Suppressor macrophage treated with lipopolysaccharide for 1 hour (primary cell): ENCODE measurements around the gene EXOC4.
A peak's percentile ranks its signal among the peaks of the same experiment; 100 is the strongest.

Experiments used
- DNase-seq, 3 donors: peaks; one replicate each; pipeline ENCODE4 v3.0.0-alpha.2; 2020 to 2022

Gene EXOC4

DNA sequence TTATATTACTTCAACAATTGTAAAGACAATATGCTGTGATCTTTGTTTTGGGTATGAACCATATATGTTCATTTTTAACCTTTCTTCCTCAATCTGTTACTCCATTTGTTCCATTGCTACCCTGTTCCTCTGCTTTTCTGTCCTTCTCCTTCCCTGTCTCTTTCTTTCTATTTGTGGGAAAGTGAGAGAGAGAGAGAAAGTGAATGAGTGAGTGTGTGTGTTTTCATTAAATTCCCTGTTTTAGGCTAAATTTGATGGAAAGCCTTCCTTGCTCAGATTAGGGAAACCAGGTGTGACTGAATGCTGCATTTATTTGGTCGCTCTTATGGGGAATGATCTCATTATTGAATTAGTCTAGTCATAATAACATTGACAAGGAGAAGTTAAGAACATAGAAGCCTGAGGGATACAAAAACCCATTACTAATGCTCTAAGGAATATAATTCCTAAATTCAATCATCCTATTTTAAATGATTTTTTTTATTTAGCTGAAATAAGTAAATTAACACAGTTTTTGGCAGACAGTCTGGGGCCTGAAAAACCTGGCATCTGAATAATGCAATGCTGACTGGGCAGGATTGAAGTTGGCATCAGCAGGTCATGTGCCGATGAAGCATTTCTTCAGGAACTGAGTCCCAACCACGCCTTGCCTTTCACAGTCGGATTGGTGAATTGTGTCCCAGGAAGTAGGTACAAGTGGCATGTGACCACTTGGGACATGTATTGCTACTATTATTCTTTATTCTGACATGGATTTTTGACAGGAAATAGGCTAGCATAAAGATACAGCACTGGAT, 756.6 kb downstream of the EXOC4 start:
- peak; percentile 15 to 48 (median 25) for DNase-seq

- no peak for DNase-seq
Measured at GRCh38 chr7:134013249-134013648, 760.4 kb downstream of the EXOC4 start.

- DNase-seq, result no peak
Measured at GRCh38 chr7:134014935-134015334, 762.1 kb downstream of the EXOC4 start.

DNA sequence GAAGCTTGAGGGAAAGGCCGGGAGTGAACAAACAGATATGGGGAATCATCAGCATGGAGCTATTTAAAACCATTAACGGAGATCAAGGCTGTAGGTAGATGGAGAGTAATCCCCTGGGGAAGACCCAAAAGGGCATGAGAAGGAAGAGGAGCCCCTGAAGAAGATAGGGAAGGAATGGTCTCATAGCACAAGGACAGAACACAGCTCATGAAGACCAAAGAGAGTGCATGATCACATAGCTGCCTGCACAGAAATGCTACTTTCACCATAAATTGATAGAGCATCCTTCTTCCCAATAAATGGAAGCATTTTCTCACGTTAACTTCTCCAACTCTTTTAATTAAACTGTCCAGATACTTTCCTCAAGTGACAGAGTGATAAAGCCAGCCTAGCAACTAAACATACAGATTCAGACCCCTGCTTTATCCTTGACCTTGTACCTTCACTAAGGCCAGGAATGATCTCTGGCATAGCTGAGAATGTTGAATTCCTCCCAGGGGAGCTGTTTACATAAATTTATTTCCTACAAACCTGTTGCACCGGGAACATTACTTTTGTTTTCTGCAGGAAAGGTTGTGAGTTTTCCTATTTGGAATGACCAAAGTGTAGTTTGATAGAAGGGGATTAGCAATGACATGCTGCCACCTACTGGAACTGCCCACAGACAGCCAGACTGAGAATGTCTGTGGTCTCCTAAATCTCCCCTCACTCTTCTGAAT, 763.5 kb downstream of the EXOC4 start:
- peak in 1 of 3 donors; percentile 17 for DNase-seq

DNA sequence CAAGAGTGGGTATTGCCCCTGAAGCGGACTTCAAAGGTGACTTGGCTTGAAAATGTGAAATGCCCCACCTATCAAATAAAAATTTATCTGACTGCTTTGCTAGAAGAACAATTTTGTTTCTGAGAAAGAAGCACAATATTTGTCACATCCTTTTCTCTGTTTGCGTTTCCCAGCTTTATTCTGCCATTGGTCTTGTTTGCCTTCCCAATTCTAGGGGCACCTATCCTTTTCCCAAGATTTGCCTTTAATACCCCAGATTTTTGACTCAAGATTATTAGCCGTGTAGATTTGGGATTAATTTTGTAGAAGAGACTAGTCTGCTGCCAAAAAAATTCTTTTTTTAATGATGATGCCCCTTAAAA, 764.0 kb downstream of the EXOC4 start:
- DNase-seq, result no peak

DNA sequence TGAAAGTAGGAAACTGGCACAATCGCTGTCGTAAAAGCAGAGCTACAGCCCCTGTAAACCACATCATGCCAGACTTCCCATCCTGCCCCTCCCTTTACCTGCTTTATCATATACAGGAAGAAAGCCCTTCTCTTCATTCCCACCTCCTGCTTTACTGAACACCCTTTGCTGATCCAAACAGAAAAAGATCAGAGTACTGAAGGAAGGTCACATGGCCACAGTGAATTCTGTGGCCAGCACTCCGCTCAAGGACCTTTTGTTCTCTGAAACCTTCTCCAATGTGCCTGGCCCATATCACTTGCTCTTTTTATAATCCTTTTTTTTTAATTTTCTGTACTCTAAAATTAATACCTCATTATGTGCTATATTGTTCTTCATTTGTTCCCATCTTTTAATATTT, 765.4 kb downstream of the EXOC4 start:
- no peak for DNase-seq

- DNase-seq, result no peak
Measured at GRCh38 chr7:134019251-134019650, 766.4 kb downstream of the EXOC4 start.

- DNase-seq, result no peak
Measured at GRCh38 chr7:134021836-134022235, 769.0 kb downstream of the EXOC4 start.

DNA sequence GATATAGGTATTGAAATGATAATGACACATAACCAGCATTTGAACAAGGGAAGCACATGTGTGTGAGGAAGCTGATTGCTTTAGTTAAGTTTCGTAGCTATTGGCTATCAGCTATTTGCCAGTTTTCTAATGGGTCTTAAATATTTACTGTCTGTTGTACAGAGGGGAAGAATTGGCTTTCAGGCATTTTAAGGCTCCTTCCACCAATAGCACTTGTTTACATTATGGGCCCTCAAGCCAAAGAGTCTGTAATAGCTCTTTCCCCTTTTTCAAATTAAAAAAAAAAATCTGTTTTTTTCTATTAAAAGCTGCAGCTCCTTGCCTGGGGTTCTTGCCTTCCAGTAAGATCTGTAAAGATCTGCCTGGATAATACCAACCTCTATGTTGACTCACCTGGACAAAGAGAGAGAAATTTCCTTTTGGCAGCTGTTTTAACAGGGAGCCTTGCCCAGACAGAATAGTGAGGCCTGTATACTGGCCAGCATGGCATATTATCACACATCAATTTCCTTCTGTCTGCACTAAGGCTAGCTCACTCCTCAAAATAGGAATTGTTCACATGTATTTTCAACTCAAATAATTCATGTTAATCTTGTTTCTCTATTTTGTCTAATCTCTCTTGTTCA, 769.5 kb downstream of the EXOC4 start:
- no peak for DNase-seq

GRCh38 chr7:134024739-134025138, 771.9 kb downstream of the EXOC4 start:
- DNase-seq, result no peak

- DNase-seq, result no peak
Measured at GRCh38 chr7:134028853-134029252, 776.0 kb downstream of the EXOC4 start.

GRCh38 chr7:134029743-134030142, 776.9 kb downstream of the EXOC4 start:
- no peak for DNase-seq

DNA sequence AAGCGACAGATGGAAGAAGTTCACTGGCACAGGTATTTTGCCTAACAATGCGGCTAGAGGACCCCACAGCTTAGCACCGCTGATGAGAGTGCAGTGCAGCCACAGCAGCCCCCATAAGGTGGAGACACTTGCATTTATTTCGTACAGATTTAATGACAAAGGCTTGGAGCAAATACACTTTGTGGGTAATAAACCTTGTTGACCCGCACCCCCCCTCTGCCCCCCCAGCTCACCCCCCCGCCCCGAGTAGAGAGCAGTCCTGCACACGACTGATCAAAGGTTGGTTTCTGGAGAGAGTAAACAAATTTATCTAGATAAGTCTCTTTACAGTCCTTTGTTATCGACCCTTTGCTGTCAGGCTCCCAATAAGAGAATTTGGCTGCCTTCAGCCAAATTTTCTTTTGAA, 777.6 kb downstream of the EXOC4 start:
- no peak for DNase-seq

DNA sequence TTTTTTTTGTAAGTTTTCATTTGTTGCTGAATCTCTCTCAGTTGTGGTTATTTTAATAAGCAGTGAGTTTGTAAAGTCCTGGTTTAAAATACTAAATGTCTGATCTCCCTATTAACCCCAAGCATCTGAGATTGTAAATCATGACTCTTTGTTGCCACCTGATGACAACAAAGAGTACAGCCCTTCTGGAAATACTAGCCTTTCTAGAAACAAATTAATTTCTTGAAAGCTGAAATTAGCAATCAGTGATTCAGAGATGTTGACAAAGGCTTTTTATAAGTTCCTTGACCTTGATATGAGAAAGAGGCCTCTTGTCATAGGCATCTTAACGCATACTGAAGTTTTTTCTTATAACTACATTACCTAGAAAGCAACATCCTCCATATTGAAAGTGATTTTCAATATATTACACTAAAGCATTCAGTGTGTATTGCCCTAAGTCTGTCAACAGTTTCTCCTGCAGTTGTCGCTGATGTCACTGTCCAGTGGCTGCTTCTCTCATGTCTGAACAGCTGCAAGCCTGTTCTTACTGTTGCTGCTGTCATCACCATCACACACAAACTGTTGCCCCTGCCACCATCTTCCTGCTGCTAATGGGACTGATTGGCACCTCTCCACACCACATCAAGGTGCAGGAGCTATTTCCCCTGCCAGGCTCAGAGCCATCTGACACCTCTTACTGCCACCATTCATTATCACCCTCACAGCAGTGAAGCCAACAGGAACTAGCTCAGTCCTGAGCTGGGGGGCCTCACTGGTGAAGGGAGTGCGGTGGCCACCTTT, 779.1 kb downstream of the EXOC4 start:
- no peak for DNase-seq

- no peak for DNase-seq
Measured at GRCh38 chr7:134034652-134035051, 781.8 kb downstream of the EXOC4 start.

DNA sequence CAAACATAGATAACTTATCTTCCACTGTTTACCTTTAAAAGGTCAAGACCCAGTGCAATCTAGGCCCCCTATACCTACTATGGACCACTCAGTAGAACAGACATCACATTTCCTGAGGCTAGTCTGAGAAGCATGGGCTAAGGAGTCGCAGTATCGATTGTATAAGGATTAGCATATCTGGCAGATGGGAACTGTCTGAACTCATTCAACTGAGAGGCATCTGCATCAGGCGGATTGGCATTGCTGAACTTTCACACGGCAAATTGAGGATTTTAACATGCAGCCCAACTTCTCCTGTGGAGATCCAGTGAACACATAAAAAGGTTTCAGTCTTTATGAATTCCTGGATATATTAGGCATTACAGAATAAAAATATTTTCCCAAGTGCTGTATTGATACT, 785.1 kb downstream of the EXOC4 start:
- DNase-seq, result no peak

DNA sequence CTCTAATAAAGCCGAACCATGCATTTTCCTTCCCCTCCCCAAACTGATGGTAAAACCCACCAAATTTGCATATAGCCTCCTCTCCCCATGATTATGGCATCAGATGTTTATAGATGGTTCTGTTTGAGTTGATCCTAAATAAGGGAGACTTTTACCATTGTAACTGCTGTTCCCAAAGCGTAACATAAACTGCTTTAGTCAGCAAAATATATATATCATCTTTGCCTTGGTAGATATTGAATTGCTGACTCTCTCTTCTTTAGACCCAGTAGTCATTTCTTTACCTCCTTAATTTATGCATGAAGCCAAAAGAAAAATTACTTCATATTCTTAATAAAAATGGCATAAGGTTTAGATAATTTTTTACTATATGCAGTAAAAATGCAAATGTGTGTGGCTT, 788.1 kb downstream of the EXOC4 start:
- no peak for DNase-seq

- no peak for DNase-seq
Measured at GRCh38 chr7:134041477-134041876, 788.6 kb downstream of the EXOC4 start.

- peak in 1 of 3 donors; percentile 40 for DNase-seq
Measured at GRCh38 chr7:134042307-134042706, 789.4 kb downstream of the EXOC4 start.

DNA sequence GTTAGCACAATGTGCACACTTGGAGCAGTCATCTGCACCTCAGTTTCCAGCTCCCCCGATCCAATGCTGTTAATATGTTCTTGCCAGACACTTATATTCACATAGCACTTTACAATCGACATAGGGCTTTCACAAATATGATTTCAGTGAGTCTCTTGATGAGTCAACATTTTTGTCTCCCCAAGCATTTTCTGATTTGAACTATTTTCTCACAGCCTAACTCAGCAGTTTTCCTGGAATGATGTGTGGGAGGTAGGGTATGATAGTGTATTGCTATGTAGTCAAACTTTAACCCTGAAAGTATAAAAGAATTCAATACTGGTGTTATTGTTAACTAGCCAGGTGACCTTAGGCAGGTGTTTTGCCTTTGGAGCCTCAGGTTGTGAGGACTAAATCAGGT, 791.8 kb downstream of the EXOC4 start:
- peak in 1 of 3 donors; percentile 2 for DNase-seq

DNA sequence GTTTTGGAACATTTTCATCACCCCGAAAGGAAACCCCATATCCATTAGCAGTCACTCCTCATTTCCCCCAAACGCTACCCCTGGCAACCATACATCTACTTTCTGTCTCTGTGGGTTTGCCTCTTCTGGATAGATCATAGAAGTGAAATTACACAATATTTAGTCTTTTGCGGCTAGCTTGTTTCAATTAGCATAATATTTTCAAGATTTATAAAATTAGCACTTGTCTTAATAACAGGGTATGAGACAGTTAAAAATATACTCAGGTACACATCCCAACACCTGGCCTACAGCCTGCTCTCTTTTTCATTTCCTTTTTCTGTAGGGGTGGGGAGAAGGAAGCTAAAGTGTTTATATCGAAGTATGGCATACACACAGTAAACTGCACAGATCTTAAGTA, 792.8 kb downstream of the EXOC4 start:
- no peak for DNase-seq

DNA sequence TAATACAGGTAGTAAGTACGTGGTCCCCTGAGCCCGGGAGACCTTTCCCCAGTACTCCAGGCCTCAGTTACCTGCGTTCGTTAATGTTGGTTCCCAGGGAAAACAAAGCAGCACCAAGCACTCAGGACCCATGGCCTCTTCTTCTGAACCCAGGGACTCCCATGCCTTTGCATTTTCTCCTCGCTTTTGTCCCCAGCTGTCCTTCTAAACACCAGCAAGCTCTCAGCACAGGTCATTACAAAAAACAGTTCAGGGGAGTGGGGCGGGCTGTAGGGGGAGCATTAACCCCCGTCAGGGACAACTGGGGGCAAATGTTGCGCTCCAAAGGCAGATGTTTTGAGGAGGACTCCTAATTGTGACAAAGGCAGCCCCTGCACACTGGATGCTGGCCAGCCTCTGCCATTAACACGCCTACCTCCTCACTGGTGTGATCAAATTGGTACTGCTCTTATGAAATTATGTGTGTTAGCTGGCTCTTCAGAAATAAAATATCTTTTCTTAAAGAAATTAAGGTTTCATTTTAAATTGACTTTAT, 793.8 kb downstream of the EXOC4 start:
- DNase-seq, result no peak

DNA sequence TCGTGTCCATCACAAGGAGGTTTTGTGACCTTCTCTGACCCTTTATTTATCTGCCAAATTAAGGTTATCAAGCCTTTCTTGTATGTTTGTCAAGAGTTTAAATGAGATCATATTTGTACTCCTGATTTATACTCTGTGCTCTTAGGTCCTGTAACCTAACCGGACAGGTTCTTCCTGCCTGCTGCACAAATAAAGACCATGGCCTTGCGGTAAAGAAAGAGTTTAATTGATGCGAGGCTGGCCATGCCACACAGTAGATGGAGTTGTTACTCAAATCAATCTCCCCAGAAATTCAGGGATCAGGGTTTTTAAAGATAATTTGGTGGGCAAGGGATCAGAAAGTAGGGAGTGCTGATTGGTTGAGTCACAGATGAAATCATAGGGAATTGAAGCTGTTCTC, 794.8 kb downstream of the EXOC4 start:
- DNase-seq, result no peak
